ENCODE data around the gene SLC26A5.

The SLC26A5 gene

DNA sequence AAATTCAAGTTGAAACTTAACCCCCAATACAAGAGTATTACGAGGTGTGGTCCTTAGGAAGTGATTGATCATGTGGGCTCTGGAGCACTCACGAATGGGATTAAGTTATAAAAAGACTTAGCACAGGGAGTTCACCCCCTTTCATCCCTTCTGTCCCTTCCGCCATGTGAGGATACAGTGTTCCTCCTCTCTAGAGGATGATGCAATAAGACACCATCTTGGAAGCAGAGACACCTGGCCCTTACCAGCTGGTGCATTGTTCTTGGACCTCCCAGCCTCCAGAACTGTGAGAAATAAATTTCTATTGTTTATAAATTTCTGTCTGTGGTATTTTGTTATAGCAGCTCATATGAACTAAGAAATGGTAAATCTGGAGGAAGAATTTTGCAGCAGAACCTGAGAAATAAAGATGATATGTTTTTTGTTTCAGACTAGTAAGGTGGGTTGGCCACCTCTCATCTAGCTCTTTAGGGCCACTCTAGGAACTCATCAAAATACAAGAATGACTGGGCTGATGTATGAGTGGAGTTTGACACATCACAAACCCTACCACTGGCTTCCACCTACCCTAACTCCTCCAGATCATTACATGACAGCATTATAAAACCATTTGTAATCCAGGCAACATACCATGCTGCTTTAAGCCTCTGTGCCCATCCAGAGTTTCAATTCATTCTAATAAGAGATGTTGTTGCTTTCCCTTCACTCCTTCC is 22.4 kb downstream of the SLC26A5 start:
- Histone ChIP-seq H3K9me3 (ENCODE audit: insufficient read depth, low read length) (no peaks in the 10 kb centered on the region), H3K9me2 (replicated peaks; ENCODE audit: insufficient read depth, low read length) (no peaks in the 10 kb centered on the region), H2AFZ (ENCODE audit: low read depth, low read length, severe bottlenecking) (no peak overlapping the region), H3K4me2 (ENCODE audit: low read depth, low read length, poor library complexity, severe bottlenecking) (no peak overlapping the region), H3K36me3 (ENCODE audit: low read length) (no peaks in the 10 kb centered on the region), H3K9ac (ENCODE audit: low read length) (no peak overlapping the region), H3F3A (ENCODE audit: insufficient read depth) (no peaks in the 10 kb centered on the region), H3K79me2 (ENCODE audit: insufficient read depth, low read length) (no peaks in the 10 kb centered on the region), H3K27ac (ENCODE audit: low read depth, low read length) (no peak overlapping the region), H3K27me3 (ENCODE audit: low read length) (no peaks in the 10 kb centered on the region), H4K20me1 (ENCODE audit: low read depth, low read length) (no peaks in the 10 kb centered on the region), H3K4me3 (ENCODE audit: insufficient read depth, low read length, poor library complexity, severe bottlenecking) (no peak overlapping the region)
- no peak for TF ChIP-seq EZH2phosphoT487 (conservative IDR thresholded peaks at IDR 0.05; ENCODE audit: low read length)
- TF ChIP-seq, protein P1, sequence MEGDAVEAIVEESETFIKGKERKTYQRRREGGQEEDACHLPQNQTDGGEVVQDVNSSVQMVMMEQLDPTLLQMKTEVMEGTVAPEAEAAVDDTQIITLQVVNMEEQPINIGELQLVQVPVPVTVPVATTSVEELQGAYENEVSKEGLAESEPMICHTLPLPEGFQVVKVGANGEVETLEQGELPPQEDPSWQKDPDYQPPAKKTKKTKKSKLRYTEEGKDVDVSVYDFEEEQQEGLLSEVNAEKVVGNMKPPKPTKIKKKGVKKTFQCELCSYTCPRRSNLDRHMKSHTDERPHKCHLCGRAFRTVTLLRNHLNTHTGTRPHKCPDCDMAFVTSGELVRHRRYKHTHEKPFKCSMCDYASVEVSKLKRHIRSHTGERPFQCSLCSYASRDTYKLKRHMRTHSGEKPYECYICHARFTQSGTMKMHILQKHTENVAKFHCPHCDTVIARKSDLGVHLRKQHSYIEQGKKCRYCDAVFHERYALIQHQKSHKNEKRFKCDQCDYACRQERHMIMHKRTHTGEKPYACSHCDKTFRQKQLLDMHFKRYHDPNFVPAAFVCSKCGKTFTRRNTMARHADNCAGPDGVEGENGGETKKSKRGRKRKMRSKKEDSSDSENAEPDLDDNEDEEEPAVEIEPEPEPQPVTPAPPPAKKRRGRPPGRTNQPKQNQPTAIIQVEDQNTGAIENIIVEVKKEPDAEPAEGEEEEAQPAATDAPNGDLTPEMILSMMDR (IDR thresholded peaks at IDR 0.05; ENCODE audit: insufficient read depth, low read length, poor library complexity, severe bottlenecking), result no peak

DNA sequence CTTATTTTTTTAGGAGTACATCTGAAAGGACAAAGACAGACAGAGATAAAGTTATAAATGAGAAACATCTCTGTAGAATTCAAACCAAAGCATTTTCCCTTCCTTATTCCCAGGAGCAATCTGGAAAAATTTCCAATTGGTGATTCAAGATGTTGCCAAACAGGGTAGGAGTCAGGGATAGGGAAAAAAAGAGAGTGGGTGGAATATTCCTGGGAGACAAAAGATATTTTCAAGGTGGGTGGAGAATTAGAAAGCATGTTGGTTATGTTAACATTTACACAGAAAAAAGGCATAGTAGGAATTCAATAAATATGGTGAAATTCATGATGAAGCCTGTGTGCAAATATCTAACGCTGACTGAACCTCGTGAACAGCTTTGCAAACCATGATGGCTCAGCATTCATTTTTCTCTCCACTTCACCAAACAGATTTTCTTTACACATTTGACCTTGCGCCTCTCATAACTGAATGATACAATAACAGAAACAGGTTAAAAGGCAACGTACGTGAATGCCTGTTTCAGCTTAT is 25.1 kb downstream of the SLC26A5 start:
- H3K4me3 ChIP-seq (ENCODE audit: insufficient read depth, low read length, poor library complexity, severe bottlenecking), result no peak overlapping the region
- no peak overlapping the region for H3K9ac ChIP-seq (ENCODE audit: low read length)
- H3K27ac ChIP-seq (ENCODE audit: low read depth, low read length), result no peak overlapping the region
- no peaks in the 10 kb centered on the region for H3K27me3 ChIP-seq (ENCODE audit: low read length)
- no peak overlapping the region for H2AFZ ChIP-seq (ENCODE audit: low read depth, low read length, severe bottlenecking)
- no peaks in the 10 kb centered on the region for H3K79me2 ChIP-seq (ENCODE audit: insufficient read depth, low read length)
- H3K36me3 ChIP-seq (ENCODE audit: low read length), result no peaks in the 10 kb centered on the region
- H3K4me2 ChIP-seq (ENCODE audit: low read depth, low read length, poor library complexity, severe bottlenecking), result no peak overlapping the region
- TF ChIP-seq EZH2phosphoT487 (conservative IDR thresholded peaks at IDR 0.05; ENCODE audit: low read length), result no peak
- TF ChIP-seq, protein P1 (IDR thresholded peaks at IDR 0.05; ENCODE audit: insufficient read depth, low read length, poor library complexity, severe bottlenecking), result no peak
- no peaks in the 10 kb centered on the region for H3K9me3 ChIP-seq (ENCODE audit: insufficient read depth, low read length)
- no peaks in the 10 kb centered on the region for H4K20me1 ChIP-seq (ENCODE audit: low read depth, low read length)
- H3K9me2 ChIP-seq (replicated peaks; ENCODE audit: insufficient read depth, low read length), result no peaks in the 10 kb centered on the region
- H3F3A ChIP-seq (ENCODE audit: insufficient read depth), result no peaks in the 10 kb centered on the region

DNA sequence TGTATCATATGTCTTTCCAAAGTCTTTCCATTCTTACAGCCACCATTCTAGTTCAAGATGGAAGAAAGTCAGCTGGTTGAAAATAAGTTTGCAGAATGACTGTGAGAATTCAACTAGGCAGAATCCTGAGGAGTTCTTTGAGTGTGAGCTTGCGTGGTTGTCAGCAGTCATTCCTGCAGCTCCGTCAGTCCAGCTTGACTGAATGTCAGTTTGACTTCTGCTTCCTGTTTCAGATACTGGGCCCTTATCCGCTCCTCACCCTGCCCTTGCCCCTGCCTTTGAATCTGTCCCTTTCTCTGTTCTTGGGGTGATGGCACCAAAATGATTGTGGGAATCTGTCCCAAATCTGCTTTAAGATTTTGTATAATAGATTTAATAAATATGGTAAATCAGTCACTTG is 27.8 kb downstream of the SLC26A5 start:
- Histone ChIP-seq H3K9me2 (replicated peaks; ENCODE audit: insufficient read depth, low read length) (no peaks in the 10 kb centered on the region), H4K20me1 (ENCODE audit: low read depth, low read length) (no peaks in the 10 kb centered on the region), H2AFZ (ENCODE audit: low read depth, low read length, severe bottlenecking) (no peak overlapping the region), H3F3A (ENCODE audit: insufficient read depth) (no peaks in the 10 kb centered on the region), H3K4me2 (ENCODE audit: low read depth, low read length, poor library complexity, severe bottlenecking) (no peak overlapping the region), H3K4me3 (ENCODE audit: insufficient read depth, low read length, poor library complexity, severe bottlenecking) (no peak overlapping the region), H3K9ac (ENCODE audit: low read length) (no peak overlapping the region), H3K9me3 (ENCODE audit: insufficient read depth, low read length) (no peaks in the 10 kb centered on the region), H3K79me2 (ENCODE audit: insufficient read depth, low read length) (no peaks in the 10 kb centered on the region), H3K27ac (ENCODE audit: low read depth, low read length) (no peak overlapping the region), H3K27me3 (ENCODE audit: low read length) (no peaks in the 10 kb centered on the region), H3K36me3 (ENCODE audit: low read length) (no peaks in the 10 kb centered on the region)
- TF ChIP-seq, protein P1 (IDR thresholded peaks at IDR 0.05; ENCODE audit: insufficient read depth, low read length, poor library complexity, severe bottlenecking), result no peak
- TF ChIP-seq EZH2phosphoT487 (conservative IDR thresholded peaks at IDR 0.05; ENCODE audit: low read length), result no peak
